SU-DHL-6 (cell line): Measurements from ENCODE around the gene SH3RF3.
"Not testable (repeated sequence)": the region's sequence is repeated elsewhere in the genome, so short reads cannot be mapped to it uniquely, and the experiment has no call there.

Experiments
- H2AFZ ChIP-seq: fragments of 200-600 bp; sonication (generic); 2 replicates; pipeline ENCODE4 v1.6.1; 2014; ENCODE audit warnings: low read depth, mild to moderate bottlenecking, moderate library complexity, mixed read lengths, antibody characterized with exemption, low read length; ENCODE audit not compliant: severe bottlenecking
- H3F3A ChIP-seq: fragments of 200-600 bp; shearing (Covaris generic); 2 replicates; pipeline ENCODE4 v1.6.0; 2016; ENCODE audit warnings: antibody characterized with exemption, mild to moderate bottlenecking; ENCODE audit not compliant: insufficient read depth
- H3K27ac ChIP-seq: fragments of 200-600 bp; sonication (generic); 2 replicates; pipeline ENCODE4 v1.5.1; 2016; ENCODE audit warnings: low read depth, mild to moderate bottlenecking, low read length, moderate library complexity, mixed read lengths
- H3K27me3 ChIP-seq: fragments of 200-600 bp; sonication (generic), shearing (Covaris generic); 2 replicates; pipeline ENCODE4 v1.6.0; 2014; ENCODE audit warnings: mild to moderate bottlenecking, low read length
- H3K36me3 ChIP-seq: fragments of 200-600 bp; sonication (generic); 2 replicates; pipeline ENCODE4 v1.6.1; 2014; ENCODE audit warnings: mild to moderate bottlenecking, low read length, mixed read lengths
- H3K4me2 ChIP-seq: fragments of 300-600, 200-600 bp; shearing (Covaris generic), sonication (generic); 2 replicates; pipeline ENCODE4 v1.6.0; 2014; ENCODE audit warnings: low read length, low read depth, mild to moderate bottlenecking; ENCODE audit not compliant: poor library complexity, severe bottlenecking
- H3K4me3 ChIP-seq: fragments of 200-600 bp; sonication (generic); 2 replicates; pipeline ENCODE4 v1.5.1; 2014; ENCODE audit warnings: antibody characterized with exemption, low read length, mild to moderate bottlenecking, mixed read lengths; ENCODE audit not compliant: insufficient read depth, poor library complexity, severe bottlenecking
- H3K79me2 ChIP-seq: fragments of 200-600 bp; sonication (generic); 2 replicates; pipeline ENCODE4 v1.6.1; 2014; ENCODE audit warnings: mild to moderate bottlenecking, low read length, moderate library complexity; ENCODE audit not compliant: insufficient read depth
- H3K9ac ChIP-seq: fragments of 200-600 bp; sonication (generic); 2 replicates; pipeline ENCODE4 v1.7.0; 2014; ENCODE audit warnings: mild to moderate bottlenecking, low read length
- H3K9me2 ChIP-seq: fragments of 200-600 bp; sonication (generic); replicated peaks from 2 replicates; pipeline ENCODE4 v1.6.1; 2014; ENCODE audit warnings: low read length; ENCODE audit not compliant: insufficient read depth
- H3K9me3 ChIP-seq: fragments of 200-600 bp; sonication (generic); 2 replicates; pipeline ENCODE4 v1.6.1; 2014; ENCODE audit warnings: low read length, mixed read lengths; ENCODE audit not compliant: insufficient read depth
- H4K20me1 ChIP-seq: fragments of 200-600 bp; sonication (generic); 2 replicates; pipeline ENCODE4 v1.6.1; 2014; ENCODE audit warnings: low read depth, mild to moderate bottlenecking, antibody characterized with exemption, low read length, moderate library complexity, mixed read lengths
- CTCF ChIP-seq: fragments of 200-600 bp; sonication (generic); IDR thresholded peaks from one replicate; pipeline ENCODE4 v1.5.1; 2017; ENCODE audit warnings: antibody characterized with exemption, mild to moderate bottlenecking, low read length, moderate library complexity; ENCODE audit not compliant: insufficient read depth, poor library complexity, severe bottlenecking
- EZH2phosphoT487 ChIP-seq: fragments of 200-600 bp; sonication (generic), shearing (Covaris generic); conservative IDR thresholded peaks from 2 replicates; pipeline ENCODE4 v1.6.1; 2018; ENCODE audit warnings: mild to moderate bottlenecking, antibody characterized with exemption, low read length, moderate library complexity, mixed read lengths

The SH3RF3 gene

GRCh38 chr2:109109342-109109741, 19.7 kb upstream of the SH3RF3 start:
- Histone ChIP-seq H3K27me3 (no peaks in the 10 kb centered on the region), H3K9me3 (no peaks in the 10 kb centered on the region), H2AFZ (no peak overlapping the region), H3K9me2 (no peaks in the 10 kb centered on the region), H3K4me2 (no peak overlapping the region), H3K27ac (no peak overlapping the region), H3K36me3 (no peaks in the 10 kb centered on the region), H3K79me2 (no peaks in the 10 kb centered on the region), H3F3A (no peaks in the 10 kb centered on the region), H3K9ac (no peak overlapping the region), H3K4me3 (no peak overlapping the region), H4K20me1 (no peaks in the 10 kb centered on the region)
- no peak for TF ChIP-seq EZH2phosphoT487
- no peak for TF ChIP-seq CTCF

GRCh38 chr2:109110170-109110569, 18.8 kb upstream of the SH3RF3 start:
- Histone ChIP-seq H3K4me3 (no peak overlapping the region), H3F3A (no peaks in the 10 kb centered on the region), H3K9me3 (no peaks in the 10 kb centered on the region), H3K9ac (no peak overlapping the region), H3K4me2 (no peak overlapping the region), H3K27me3 (no peaks in the 10 kb centered on the region), H4K20me1 (no peaks in the 10 kb centered on the region), H3K36me3 (no peaks in the 10 kb centered on the region), H3K79me2 (no peaks in the 10 kb centered on the region), H2AFZ (no peak overlapping the region), H3K27ac (no peak overlapping the region), H3K9me2 (no peaks in the 10 kb centered on the region)
- TF ChIP-seq EZH2phosphoT487 (no peak), CTCF (no peak)

GRCh38 chr2:109117181-109117580, 11.8 kb upstream of the SH3RF3 start:
- H3K27ac ChIP-seq, H3K27me3 ChIP-seq, H3K36me3 ChIP-seq, H3K79me2 ChIP-seq, H3K9me3 ChIP-seq, H2AFZ ChIP-seq, H3K4me2 ChIP-seq, H3K9ac ChIP-seq, H3K9me2 ChIP-seq, H3K4me3 ChIP-seq, H4K20me1 ChIP-seq, H3F3A ChIP-seq: not testable (repeated sequence)

GRCh38 chr2:109117780-109118179, 11.2 kb upstream of the SH3RF3 start:
- H3K9me3 ChIP-seq, result no peaks in the 10 kb centered on the region
- no peaks in the 10 kb centered on the region for H3K36me3 ChIP-seq
- H3K9me2 ChIP-seq, result no peaks in the 10 kb centered on the region
- H3F3A ChIP-seq, result no peaks in the 10 kb centered on the region
- no peaks in the 10 kb centered on the region for H4K20me1 ChIP-seq
- no peak overlapping the region for H2AFZ ChIP-seq
- no peaks in the 10 kb centered on the region for H3K79me2 ChIP-seq
- no peaks in the 10 kb centered on the region for H3K27me3 ChIP-seq
- H3K9ac ChIP-seq, result no peak overlapping the region
- no peak overlapping the region for H3K4me2 ChIP-seq
- no peak overlapping the region for H3K4me3 ChIP-seq
- H3K27ac ChIP-seq, result no peak overlapping the region
- no peak for TF ChIP-seq CTCF
- TF ChIP-seq EZH2phosphoT487, result no peak
